ENCODE results near the gene BCKDK.
"Not testable (repeated sequence)": the region's sequence is repeated elsewhere in the genome, so short reads cannot be mapped to it uniquely, and the experiment has no call there.

Gene BCKDK

GRCh38 chr16:31094424-31095120 lies 13.6 kb upstream of the BCKDK start, which contains the start of gene VKORC1:
Gene VKORC1, minus strand, starts transcription at chr16:31094797. Its CDS starts 68 bp downstream, at chr16:31094729.
- TF ChIP-seq CTCF (IDR thresholded peaks at IDR 0.05; ENCODE audit: insufficient read depth, low read depth, low read length, missing control alignments) = no peak
- DNase-seq (ENCODE audit: low read depth) = peak; percentile 97
- H3K4me3 ChIP-seq (ENCODE audit: low read depth, low read length) = peak within 1 kb of the TSS; percentile 100

DNA sequence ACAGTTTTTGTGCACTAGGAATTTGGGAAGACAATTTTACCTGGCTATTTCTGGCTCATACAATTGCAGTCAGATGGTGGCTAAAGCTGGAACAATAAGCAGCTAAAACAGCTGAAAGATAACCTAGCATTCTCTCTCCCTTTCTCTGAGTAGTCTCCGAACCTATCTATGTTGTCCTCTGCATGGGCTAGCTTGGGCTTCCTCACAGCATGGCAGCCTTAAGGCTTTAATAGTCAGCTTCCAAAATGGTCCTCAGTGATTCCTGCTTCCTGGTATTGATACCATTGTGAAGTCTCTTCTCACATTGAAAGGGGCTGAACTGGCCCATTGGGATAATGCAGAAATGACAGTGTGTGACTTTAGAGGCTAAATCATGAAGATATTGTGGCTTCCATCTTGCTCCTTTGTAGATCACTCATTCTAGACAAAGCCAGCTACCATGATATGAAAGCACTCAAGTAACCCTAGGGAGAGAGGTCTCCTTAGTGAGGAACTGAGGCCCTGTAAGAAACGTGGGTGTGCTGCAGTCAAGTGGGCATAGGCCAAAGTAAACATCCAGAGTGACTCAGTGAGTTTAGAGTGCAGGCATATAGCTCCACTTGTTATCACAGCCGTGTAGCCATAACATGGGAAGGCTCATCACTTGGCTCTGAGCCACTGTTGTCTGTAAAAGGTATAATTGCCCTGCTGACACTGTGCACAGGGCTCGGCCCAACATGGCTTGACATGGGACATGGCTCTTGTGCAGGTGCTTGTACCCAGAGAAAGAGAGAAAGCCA lies 8.1 kb upstream of the BCKDK start:
- no peak for DNase-seq (ENCODE audit: low read depth)
- TF ChIP-seq CTCF (IDR thresholded peaks at IDR 0.05; ENCODE audit: insufficient read depth, low read depth, low read length, missing control alignments) = no peak

GRCh38 chr16:31100876-31101641 lies 7.1 kb upstream of the BCKDK start:
- not testable (repeated sequence) for H3K4me3 ChIP-seq (ENCODE audit: low read depth, low read length); DNase-seq (ENCODE audit: low read depth)

More for the DNA sequence above, 8.1 kb upstream of the BCKDK start:
- no peak overlapping the region for H3K4me3 ChIP-seq (ENCODE audit: low read depth, low read length)

DNA sequence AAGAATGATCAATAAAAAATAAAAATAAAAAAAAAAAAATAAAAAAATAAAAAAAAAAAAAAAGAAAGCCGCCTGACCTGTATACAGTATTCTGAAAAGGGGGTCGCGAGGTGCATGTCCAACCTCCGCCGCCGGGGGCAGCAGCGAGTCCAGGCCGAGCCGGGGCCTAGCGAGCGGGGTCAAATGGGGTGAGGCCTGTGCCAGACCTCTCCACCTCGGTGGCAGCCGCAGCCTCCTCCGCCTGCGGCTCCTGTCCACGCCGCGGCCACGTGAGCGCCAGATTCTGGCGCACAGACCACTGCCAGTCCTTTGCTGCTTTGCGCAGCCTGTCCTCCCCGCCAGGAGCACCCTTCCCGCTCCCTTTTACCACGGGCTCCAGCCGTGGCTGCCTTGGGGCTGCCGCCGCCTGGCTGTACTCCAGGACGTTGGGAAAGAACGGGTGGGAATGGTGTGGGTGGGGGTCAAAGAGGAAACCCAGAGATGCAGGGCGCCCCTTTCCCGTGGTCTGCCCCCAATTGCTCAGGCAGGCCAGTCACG lies 2.4 kb upstream of the BCKDK start:
- TF ChIP-seq CTCF (IDR thresholded peaks at IDR 0.05; ENCODE audit: insufficient read depth, low read depth, low read length, missing control alignments) = peak; percentile 78
- DNase-seq (ENCODE audit: low read depth) = peak; percentile 65
- no peak overlapping the region for H3K4me3 ChIP-seq (ENCODE audit: low read depth, low read length)

- DNase-seq (ENCODE audit: low read depth) = no peak
- TF ChIP-seq CTCF (IDR thresholded peaks at IDR 0.05; ENCODE audit: insufficient read depth, low read depth, low read length, missing control alignments) = no peak
- H3K4me3 ChIP-seq (ENCODE audit: low read depth, low read length) = peak overlapping the region; percentile 96
These were observed 1.4 kb upstream of the BCKDK start for GRCh38 chr16:31106509-31107464.

GRCh38 chr16:31107465-31107867 lies 720 bp upstream of the BCKDK start:
- TF ChIP-seq CTCF (IDR thresholded peaks at IDR 0.05; ENCODE audit: insufficient read depth, low read depth, low read length, missing control alignments) = no peak
- peak overlapping the region; percentile 96 for H3K4me3 ChIP-seq (ENCODE audit: low read depth, low read length)
- DNase-seq (ENCODE audit: low read depth) = peak; percentile 81

Data from GM12865 (cell line).